ENCODE data around the gene PPARD.

The PPARD gene

DNA sequence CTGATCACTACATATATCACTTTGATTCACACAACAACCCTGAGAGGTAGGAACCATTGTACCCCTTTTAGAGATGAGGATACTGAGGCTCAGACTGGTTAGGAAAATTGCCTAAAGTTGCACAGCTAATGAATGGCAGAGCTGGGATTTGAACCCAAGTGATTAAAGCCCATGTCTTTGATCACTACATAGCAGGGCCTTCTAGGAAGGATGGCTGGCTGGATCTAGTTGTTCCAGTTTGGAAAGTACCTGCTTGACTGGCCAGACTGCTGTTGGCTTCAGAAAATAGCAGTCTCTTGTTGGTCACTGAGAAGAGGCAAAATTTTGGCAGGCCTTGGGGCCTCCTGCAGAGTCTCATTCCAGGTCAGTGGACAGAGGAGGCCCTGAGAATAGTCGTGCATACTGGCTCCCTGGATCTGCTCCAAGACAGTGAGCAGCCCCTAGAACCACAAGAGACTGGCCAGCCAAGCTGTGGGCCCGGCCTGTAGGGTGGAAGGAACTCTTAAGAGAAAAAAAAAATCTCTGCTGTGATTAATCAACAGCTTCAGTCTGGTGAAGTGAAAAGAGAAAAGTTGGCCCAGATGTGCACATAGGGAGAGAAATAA, 17.5 kb downstream of the PPARD start:
- Histone ChIP-seq H3K27me3 (ENCODE audit: low read depth, low read length) (no peaks in the 10 kb centered on the region), H3K27ac (ENCODE audit: low read length) (no peak overlapping the region), H3K4me3 (ENCODE audit: low read length) (no peak overlapping the region), H3K4me1 (ENCODE audit: low read length) (no peaks in the 10 kb centered on the region), H3K79me2 (ENCODE audit: low read length) (no peaks in the 10 kb centered on the region), H3K36me3 (replicated peaks; ENCODE audit: low read depth, low read length) (no peaks in the 10 kb centered on the region), H3K4me2 (ENCODE audit: low read length) (no peak overlapping the region), H3K9ac (ENCODE audit: low read length) (no peak overlapping the region), H3K9me3 (ENCODE audit: insufficient read depth, low read length) (no peaks in the 10 kb centered on the region), H2AFZ (ENCODE audit: low read depth, low read length) (no peak overlapping the region), H4K20me1 (ENCODE audit: insufficient read depth, low read length) (no peaks in the 10 kb centered on the region)
- TF ChIP-seq, protein P1, sequence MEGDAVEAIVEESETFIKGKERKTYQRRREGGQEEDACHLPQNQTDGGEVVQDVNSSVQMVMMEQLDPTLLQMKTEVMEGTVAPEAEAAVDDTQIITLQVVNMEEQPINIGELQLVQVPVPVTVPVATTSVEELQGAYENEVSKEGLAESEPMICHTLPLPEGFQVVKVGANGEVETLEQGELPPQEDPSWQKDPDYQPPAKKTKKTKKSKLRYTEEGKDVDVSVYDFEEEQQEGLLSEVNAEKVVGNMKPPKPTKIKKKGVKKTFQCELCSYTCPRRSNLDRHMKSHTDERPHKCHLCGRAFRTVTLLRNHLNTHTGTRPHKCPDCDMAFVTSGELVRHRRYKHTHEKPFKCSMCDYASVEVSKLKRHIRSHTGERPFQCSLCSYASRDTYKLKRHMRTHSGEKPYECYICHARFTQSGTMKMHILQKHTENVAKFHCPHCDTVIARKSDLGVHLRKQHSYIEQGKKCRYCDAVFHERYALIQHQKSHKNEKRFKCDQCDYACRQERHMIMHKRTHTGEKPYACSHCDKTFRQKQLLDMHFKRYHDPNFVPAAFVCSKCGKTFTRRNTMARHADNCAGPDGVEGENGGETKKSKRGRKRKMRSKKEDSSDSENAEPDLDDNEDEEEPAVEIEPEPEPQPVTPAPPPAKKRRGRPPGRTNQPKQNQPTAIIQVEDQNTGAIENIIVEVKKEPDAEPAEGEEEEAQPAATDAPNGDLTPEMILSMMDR (IDR thresholded peaks at IDR 0.05; ENCODE audit: low read depth, low read length) = no peak
- no peak for TF ChIP-seq EZH2phosphoT487 (IDR thresholded peaks at IDR 0.05; ENCODE audit: low read depth)

GRCh38 chr6:35360349-35361138, 18.2 kb downstream of the PPARD start:
- Histone ChIP-seq H3K79me2 (ENCODE audit: low read length) (no peaks in the 10 kb centered on the region), H3K9ac (ENCODE audit: low read length) (no peak overlapping the region), H3K4me2 (ENCODE audit: low read length) (no peak overlapping the region), H3K27ac (ENCODE audit: low read length) (no peak overlapping the region), H3K4me3 (ENCODE audit: low read length) (no peak overlapping the region), H2AFZ (ENCODE audit: low read depth, low read length) (no peak overlapping the region), H4K20me1 (ENCODE audit: insufficient read depth, low read length) (no peaks in the 10 kb centered on the region), H3K4me1 (ENCODE audit: low read length) (no peaks in the 10 kb centered on the region), H3K27me3 (ENCODE audit: low read depth, low read length) (no peaks in the 10 kb centered on the region), H3K9me3 (ENCODE audit: insufficient read depth, low read length) (no peaks in the 10 kb centered on the region), H3K36me3 (replicated peaks; ENCODE audit: low read depth, low read length) (no peaks in the 10 kb centered on the region)
- TF ChIP-seq, protein P1 (IDR thresholded peaks at IDR 0.05; ENCODE audit: low read depth, low read length) = no peak
- no peak for TF ChIP-seq EZH2phosphoT487 (IDR thresholded peaks at IDR 0.05; ENCODE audit: low read depth)

GRCh38 chr6:35362200-35362599, 19.8 kb downstream of the PPARD start:
- Histone ChIP-seq H2AFZ (ENCODE audit: low read depth, low read length) (no peak overlapping the region), H3K4me2 (ENCODE audit: low read length) (no peak overlapping the region), H3K27me3 (ENCODE audit: low read depth, low read length) (no peaks in the 10 kb centered on the region), H3K79me2 (ENCODE audit: low read length) (no peaks in the 10 kb centered on the region), H4K20me1 (ENCODE audit: insufficient read depth, low read length) (no peaks in the 10 kb centered on the region), H3K9ac (ENCODE audit: low read length) (no peak overlapping the region), H3K9me3 (ENCODE audit: insufficient read depth, low read length) (no peaks in the 10 kb centered on the region), H3K4me3 (ENCODE audit: low read length) (no peak overlapping the region), H3K4me1 (ENCODE audit: low read length) (no peaks in the 10 kb centered on the region), H3K27ac (ENCODE audit: low read length) (no peak overlapping the region), H3K36me3 (replicated peaks; ENCODE audit: low read depth, low read length) (no peaks in the 10 kb centered on the region)
- TF ChIP-seq, protein P1 (IDR thresholded peaks at IDR 0.05; ENCODE audit: low read depth, low read length) = no peak
- TF ChIP-seq EZH2phosphoT487 (IDR thresholded peaks at IDR 0.05; ENCODE audit: low read depth) = no peak

GRCh38 chr6:35363293-35363750, 21.0 kb downstream of the PPARD start:
- Histone ChIP-seq H3K79me2 (ENCODE audit: low read length) (no peaks in the 10 kb centered on the region), H3K9me3 (ENCODE audit: insufficient read depth, low read length) (no peaks in the 10 kb centered on the region), H3K36me3 (replicated peaks; ENCODE audit: low read depth, low read length) (no peaks in the 10 kb centered on the region), H3K4me1 (ENCODE audit: low read length) (peaks cover 3% of the 10 kb centered on the region), H2AFZ (ENCODE audit: low read depth, low read length) (no peak overlapping the region), H4K20me1 (ENCODE audit: insufficient read depth, low read length) (no peaks in the 10 kb centered on the region), H3K27me3 (ENCODE audit: low read depth, low read length) (no peaks in the 10 kb centered on the region), H3K27ac (ENCODE audit: low read length) (no peak overlapping the region), H3K9ac (ENCODE audit: low read length) (no peak overlapping the region), H3K4me3 (ENCODE audit: low read length) (no peak overlapping the region), H3K4me2 (ENCODE audit: low read length) (no peak overlapping the region)
- no peak for TF ChIP-seq EZH2phosphoT487 (IDR thresholded peaks at IDR 0.05; ENCODE audit: low read depth)
- TF ChIP-seq, protein P1 (IDR thresholded peaks at IDR 0.05; ENCODE audit: low read depth, low read length) = no peak
